ENCODE data around the gene FXYD1.

- TF ChIP-seq, protein P1, sequence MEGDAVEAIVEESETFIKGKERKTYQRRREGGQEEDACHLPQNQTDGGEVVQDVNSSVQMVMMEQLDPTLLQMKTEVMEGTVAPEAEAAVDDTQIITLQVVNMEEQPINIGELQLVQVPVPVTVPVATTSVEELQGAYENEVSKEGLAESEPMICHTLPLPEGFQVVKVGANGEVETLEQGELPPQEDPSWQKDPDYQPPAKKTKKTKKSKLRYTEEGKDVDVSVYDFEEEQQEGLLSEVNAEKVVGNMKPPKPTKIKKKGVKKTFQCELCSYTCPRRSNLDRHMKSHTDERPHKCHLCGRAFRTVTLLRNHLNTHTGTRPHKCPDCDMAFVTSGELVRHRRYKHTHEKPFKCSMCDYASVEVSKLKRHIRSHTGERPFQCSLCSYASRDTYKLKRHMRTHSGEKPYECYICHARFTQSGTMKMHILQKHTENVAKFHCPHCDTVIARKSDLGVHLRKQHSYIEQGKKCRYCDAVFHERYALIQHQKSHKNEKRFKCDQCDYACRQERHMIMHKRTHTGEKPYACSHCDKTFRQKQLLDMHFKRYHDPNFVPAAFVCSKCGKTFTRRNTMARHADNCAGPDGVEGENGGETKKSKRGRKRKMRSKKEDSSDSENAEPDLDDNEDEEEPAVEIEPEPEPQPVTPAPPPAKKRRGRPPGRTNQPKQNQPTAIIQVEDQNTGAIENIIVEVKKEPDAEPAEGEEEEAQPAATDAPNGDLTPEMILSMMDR (IDR thresholded peaks at IDR 0.05) = no peak
- no peak for TF ChIP-seq EP300 (IDR thresholded peaks at IDR 0.05)
Measured at GRCh38 chr19:35117116-35117515, 21.5 kb upstream of the FXYD1 start.

All from esophagus muscularis mucosa (tissue), 3 donors.